Activated naive CD4-positive, alpha-beta T cell treated with anti-CD3 and anti-CD28 coated beads, Interleukin-2, amount 50 U/mL, for 24 hours (primary cell): Measurements from ENCODE around the gene SYTL3.

Source experiments
- H3K27ac Mint-ChIP-seq: one replicate; pipeline ENCODE4 v1.8.0; 2021; ENCODE audit warnings: mild to moderate bottlenecking, mixed read lengths
- H3K27me3 Mint-ChIP-seq: one replicate; pipeline ENCODE4 v1.8.0; 2021; ENCODE audit warnings: mixed read lengths
- H3K36me3 Mint-ChIP-seq: one replicate; pipeline ENCODE4 v1.8.0; 2021; ENCODE audit warnings: mixed read lengths
- H3K4me1 Mint-ChIP-seq: one replicate; pipeline ENCODE4 v1.8.0; 2021; ENCODE audit warnings: mixed read lengths
- H3K4me3 Mint-ChIP-seq: one replicate; pipeline ENCODE4 v1.8.0; 2021; ENCODE audit warnings: mild to moderate bottlenecking, mixed read lengths
- H3K9me3 Mint-ChIP-seq: one replicate; pipeline ENCODE4 v1.8.0; 2021; ENCODE audit warnings: mixed read lengths

The SYTL3 gene

GRCh38 chr6:158759966-158760617 lies 110.2 kb downstream of the SYTL3 start:
- Mint-ChIP-seq H3K9me3 (no peaks in the 10 kb centered on the region), H3K36me3 (peaks cover 6% of the 10 kb centered on the region)

GRCh38 chr6:158760618-158761250 lies 110.9 kb downstream of the SYTL3 start:
- peaks cover 6% of the 10 kb centered on the region for H3K36me3 Mint-ChIP-seq
- H3K4me3 Mint-ChIP-seq = no peak overlapping the region
- no peaks in the 10 kb centered on the region for H3K9me3 Mint-ChIP-seq
- H3K4me1 Mint-ChIP-seq = no peaks in the 10 kb centered on the region
- no peak overlapping the region for H3K27ac Mint-ChIP-seq
- H3K27me3 Mint-ChIP-seq = no peaks in the 10 kb centered on the region

More at GRCh38 chr6:158759966-158760617, 110.2 kb downstream of the SYTL3 start:
- Mint-ChIP-seq H3K27me3 (no peaks in the 10 kb centered on the region), H3K27ac (peak overlapping the region; percentile 68), H3K4me1 (no peaks in the 10 kb centered on the region), H3K4me3 (no peak overlapping the region)

DNA sequence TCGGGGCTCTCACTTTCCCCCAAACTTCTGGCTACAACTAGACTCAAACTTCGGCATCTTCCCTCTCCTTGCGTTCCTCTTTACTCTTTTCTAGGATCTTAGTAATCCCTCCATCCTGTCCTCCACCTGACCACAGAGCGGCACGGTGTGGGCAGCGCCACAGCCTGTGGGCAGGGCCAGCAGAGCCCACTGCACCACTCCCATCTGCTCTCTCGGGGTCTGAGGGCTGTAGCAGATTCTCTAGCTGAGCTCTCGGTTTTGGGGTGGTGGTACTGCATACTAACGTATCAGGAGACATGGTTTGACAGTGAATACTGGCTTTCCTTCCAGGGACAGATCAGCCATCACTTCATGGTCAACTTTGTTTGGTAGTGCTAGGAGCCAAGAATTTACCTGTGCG lies 111.9 kb downstream of the SYTL3 start:
- H3K4me1 Mint-ChIP-seq = no peaks in the 10 kb centered on the region
- peak overlapping the region; percentile 38 for H3K27ac Mint-ChIP-seq
- no peaks in the 10 kb centered on the region for H3K27me3 Mint-ChIP-seq
- H3K4me3 Mint-ChIP-seq = no peak overlapping the region
- H3K36me3 Mint-ChIP-seq = peaks cover 11% of the 10 kb centered on the region
- H3K9me3 Mint-ChIP-seq = no peaks in the 10 kb centered on the region

GRCh38 chr6:158762787-158763433 lies 113.1 kb downstream of the SYTL3 start:
- Mint-ChIP-seq H3K9me3 (no peaks in the 10 kb centered on the region), H3K36me3 (peaks cover 12% of the 10 kb centered on the region), H3K4me1 (no peaks in the 10 kb centered on the region), H3K27ac (peak overlapping the region; percentile 62), H3K27me3 (no peaks in the 10 kb centered on the region), H3K4me3 (no peak overlapping the region)

GRCh38 chr6:158763434-158764182 lies 113.8 kb downstream of the SYTL3 start:
- Mint-ChIP-seq H3K36me3 (peaks cover 13% of the 10 kb centered on the region), H3K9me3 (no peaks in the 10 kb centered on the region), H3K4me1 (peaks cover 4% of the 10 kb centered on the region), H3K4me3 (no peak overlapping the region), H3K27me3 (no peaks in the 10 kb centered on the region), H3K27ac (peak overlapping the region; percentile 80)

DNA sequence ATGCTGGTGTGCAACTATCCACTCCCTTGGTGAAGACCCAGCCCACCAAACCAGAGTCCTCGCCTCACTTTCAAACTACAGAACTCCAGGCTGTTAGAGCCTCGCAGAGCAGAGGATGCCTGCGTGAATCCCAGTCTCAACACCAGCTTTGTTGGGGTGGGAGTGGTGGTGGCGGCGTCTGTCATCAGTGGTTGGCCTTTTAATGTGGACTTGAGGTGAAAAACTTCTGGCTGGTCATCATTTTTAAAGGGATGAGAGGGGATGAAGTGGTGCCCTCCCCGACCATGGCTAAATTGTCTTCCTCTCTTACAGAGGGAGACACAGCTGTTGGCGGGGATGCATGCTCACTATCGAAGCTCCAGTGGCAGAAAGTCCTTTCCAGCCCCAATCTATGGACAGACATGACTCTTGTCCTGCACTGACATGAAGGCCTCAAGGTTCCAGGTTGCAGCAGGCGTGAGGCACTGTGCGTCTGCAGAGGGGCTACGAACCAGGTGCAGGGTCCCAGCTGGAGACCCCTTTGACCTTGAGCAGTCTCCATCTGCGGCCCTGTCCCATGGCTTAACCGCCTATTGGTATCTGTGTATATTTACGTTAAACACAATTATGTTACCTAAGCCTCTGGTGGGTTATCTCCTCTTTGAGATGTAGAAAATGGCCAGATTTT lies 114.5 kb downstream of the SYTL3 start:
- Mint-ChIP-seq H3K36me3 (peaks cover 14% of the 10 kb centered on the region), H3K4me3 (no peak overlapping the region), H3K27ac (peak overlapping the region; percentile 80), H3K9me3 (no peaks in the 10 kb centered on the region), H3K4me1 (peaks cover 4% of the 10 kb centered on the region), H3K27me3 (no peaks in the 10 kb centered on the region)

- no peaks in the 10 kb centered on the region for H3K27me3 Mint-ChIP-seq
- no peak overlapping the region for H3K4me3 Mint-ChIP-seq
- H3K27ac Mint-ChIP-seq = peak overlapping the region; percentile 30
Measured at GRCh38 chr6:158764926-158765325, 115.1 kb downstream of the SYTL3 start.

GRCh38 chr6:158765499-158766068 lies 115.7 kb downstream of the SYTL3 start:
- peaks cover 24% of the 10 kb centered on the region for H3K36me3 Mint-ChIP-seq
- H3K4me1 Mint-ChIP-seq = peaks cover 8% of the 10 kb centered on the region
- H3K27me3 Mint-ChIP-seq = no peaks in the 10 kb centered on the region
- H3K27ac Mint-ChIP-seq = peak overlapping the region; percentile 35
- no peaks in the 10 kb centered on the region for H3K9me3 Mint-ChIP-seq
- H3K4me3 Mint-ChIP-seq = no peak overlapping the region

More at GRCh38 chr6:158764926-158765325, 115.1 kb downstream of the SYTL3 start:
- H3K9me3 Mint-ChIP-seq = no peaks in the 10 kb centered on the region
- H3K4me1 Mint-ChIP-seq = peaks cover 4% of the 10 kb centered on the region
- peaks cover 19% of the 10 kb centered on the region for H3K36me3 Mint-ChIP-seq

GRCh38 chr6:158766621-158767455 lies 117.0 kb downstream of the SYTL3 start:
- Mint-ChIP-seq H3K4me3 (no peak overlapping the region), H3K9me3 (no peaks in the 10 kb centered on the region), H3K27me3 (no peaks in the 10 kb centered on the region), H3K27ac (peak overlapping the region; percentile 62), H3K4me1 (peaks cover 19% of the 10 kb centered on the region), H3K36me3 (peaks cover 28% of the 10 kb centered on the region)

GRCh38 chr6:158767709-158768108 lies 117.9 kb downstream of the SYTL3 start:
- H3K27me3 Mint-ChIP-seq = no peaks in the 10 kb centered on the region
- H3K36me3 Mint-ChIP-seq = peaks cover 31% of the 10 kb centered on the region
- H3K4me1 Mint-ChIP-seq = peaks cover 28% of the 10 kb centered on the region
- peak overlapping the region; percentile 79 for H3K27ac Mint-ChIP-seq
- no peaks in the 10 kb centered on the region for H3K9me3 Mint-ChIP-seq
- no peak overlapping the region for H3K4me3 Mint-ChIP-seq

GRCh38 chr6:158768436-158768835 lies 118.6 kb downstream of the SYTL3 start:
- Mint-ChIP-seq H3K9me3 (no peaks in the 10 kb centered on the region), H3K4me3 (no peak overlapping the region), H3K27ac (peak overlapping the region; percentile 79)

GRCh38 chr6:158769234-158769770 lies 119.4 kb downstream of the SYTL3 start:
- Mint-ChIP-seq H3K4me1 (peaks cover 40% of the 10 kb centered on the region), H3K36me3 (peaks cover 33% of the 10 kb centered on the region)

More at GRCh38 chr6:158768436-158768835, 118.6 kb downstream of the SYTL3 start:
- Mint-ChIP-seq H3K4me1 (peaks cover 35% of the 10 kb centered on the region), H3K36me3 (peaks cover 33% of the 10 kb centered on the region), H3K27me3 (no peaks in the 10 kb centered on the region)

GRCh38 chr6:158769771-158770432 lies 120.0 kb downstream of the SYTL3 start:
- H3K27ac Mint-ChIP-seq = no peak overlapping the region
- no peaks in the 10 kb centered on the region for H3K27me3 Mint-ChIP-seq
- H3K9me3 Mint-ChIP-seq = no peaks in the 10 kb centered on the region
- H3K4me3 Mint-ChIP-seq = no peak overlapping the region
- peaks cover 45% of the 10 kb centered on the region for H3K4me1 Mint-ChIP-seq
- peaks cover 31% of the 10 kb centered on the region for H3K36me3 Mint-ChIP-seq

More at GRCh38 chr6:158769234-158769770, 119.4 kb downstream of the SYTL3 start:
- H3K9me3 Mint-ChIP-seq = no peaks in the 10 kb centered on the region
- H3K27ac Mint-ChIP-seq = no peak overlapping the region
- H3K4me3 Mint-ChIP-seq = no peak overlapping the region
- H3K27me3 Mint-ChIP-seq = no peaks in the 10 kb centered on the region
